Hepatocyte (in vitro differentiated cells): ENCODE data around the gene AP1AR. TPM values are rescaled to one million over a fixed set of nuclear protein-coding genes. Genes with fewer than 3 reads are reported as not detected.
"Not testable (repeated sequence)": the region's sequence is repeated elsewhere in the genome, so short reads cannot be mapped to it uniquely, and the experiment has no call there.

Experiments used
- DNase-seq: peaks from one replicate; pipeline ENCODE4 v3.0.0-alpha.2; 2016; ENCODE audit warnings: low spot score
- H2AFZ ChIP-seq: fragments of 200-600 bp; sonication (generic); 2 replicates; pipeline ENCODE4 v1.6.0; 2016; ENCODE audit warnings: antibody characterized with exemption, mild to moderate bottlenecking
- H3K27ac ChIP-seq: fragments of 200-600 bp; sonication (generic); 2 replicates; pipeline ENCODE4 v1.5.1; 2016; ENCODE audit warnings: mild to moderate bottlenecking
- H3K27me3 ChIP-seq: fragments of 200-600 bp; sonication (generic); 2 replicates; pipeline ENCODE4 v1.6.1; 2016
- H3K36me3 ChIP-seq: fragments of 200-600 bp; sonication (generic); replicated peaks from 2 replicates; pipeline ENCODE4 v1.5.1; 2016; ENCODE audit warnings: low read depth; ENCODE audit not compliant: insufficient read depth
- H3K4me1 ChIP-seq: fragments of 200-600 bp; sonication (generic); 2 replicates; pipeline ENCODE4 v1.5.1; 2016; ENCODE audit warnings: mild to moderate bottlenecking, moderate library complexity; ENCODE audit not compliant: insufficient read depth
- H3K4me2 ChIP-seq: fragments of 200-600 bp; sonication (generic); 2 replicates; pipeline ENCODE4 v1.6.0; 2016
- H3K4me3 ChIP-seq: fragments of 200-600 bp; sonication (generic); 2 replicates; pipeline ENCODE4 v1.5.1; 2016; ENCODE audit warnings: mild to moderate bottlenecking
- H3K79me2 ChIP-seq: fragments of 200-600 bp; sonication (generic); 2 replicates; pipeline ENCODE4 v1.6.0; 2017; ENCODE audit warnings: mild to moderate bottlenecking
- H3K9me2 ChIP-seq: fragments of 200-600 bp; sonication (generic); replicated peaks from 2 replicates; pipeline ENCODE4 v1.6.0; 2017; ENCODE audit warnings: mild to moderate bottlenecking; ENCODE audit not compliant: insufficient read depth
- H3K9me3 ChIP-seq: fragments of 200-600 bp; sonication (generic); 2 replicates; pipeline ENCODE4 v1.5.1; 2016; ENCODE audit warnings: low read depth, mild to moderate bottlenecking
- H4K20me1 ChIP-seq: fragments of 200-600 bp; sonication (generic); 2 replicates; pipeline ENCODE4 v1.6.0; 2016; ENCODE audit warnings: mild to moderate bottlenecking; ENCODE audit not compliant: insufficient read depth, poor library complexity, severe bottlenecking
- CTCF ChIP-seq: fragments of 200-600 bp; sonication (generic); IDR thresholded peaks from 2 replicates; pipeline ENCODE4 v1.5.1; 2016; ENCODE audit warnings: antibody characterized with exemption, mild to moderate bottlenecking; ENCODE audit not compliant: poor library complexity
- EZH2 ChIP-seq: fragments of 200-600 bp; sonication (generic); IDR thresholded peaks from 2 replicates; pipeline ENCODE4 v1.6.1; 2016; ENCODE audit warnings: antibody characterized with exemption, mild to moderate bottlenecking, borderline replicate concordance
- EZH2phosphoT487 ChIP-seq: fragments of 200-600 bp; sonication (generic); IDR thresholded peaks from one replicate; pipeline ENCODE4 v1.6.1; 2018; ENCODE audit warnings: antibody characterized with exemption, mild to moderate bottlenecking, low read depth, moderate library complexity; ENCODE audit not compliant: unreplicated experiment, severe bottlenecking
- WGBS: methylation state at CpG from one replicate; pipeline ENCODE4 v1.1.6; 2016; ENCODE audit warnings: low lambda C conversion rate; ENCODE audit errors: missing lambda C conversion rate; 5-methylcytosine and 5-hydroxymethylcytosine counted together
- polyA plus RNA-seq: library from polyadenylated mRNA; unstranded; fragments of >200 nt; fragmentation: Nextera tagmentation; extraction: Ambion mirVana; gene quantifications from 2 replicates; pipeline ENCODE4 v1.2.1, GENCODE V29; 2016
- total RNA-seq: library from RNA; depleted of rRNA; stranded (reverse); fragments of >200 nt; gene quantifications from 2 replicates; pipeline ENCODE4 v1.2.3, GENCODE V29; 2014

The AP1AR gene
- total and polyA plus RNA-seq, 2 experiments from 2014 or later = 22.6 to 48.1 TPM

GRCh38 chr4:112279025-112279881 lies 47.7 kb downstream of the AP1AR start:
- H3K9me3 ChIP-seq = no peaks in the 10 kb centered on the region
- H3K4me1 ChIP-seq = peaks cover 11% of the 10 kb centered on the region
- DNase-seq = no peak
- no peak overlapping the region for H3K4me2 ChIP-seq
- peaks cover 39% of the 10 kb centered on the region for H3K79me2 ChIP-seq
- H3K27ac ChIP-seq = no peak overlapping the region
- no peaks in the 10 kb centered on the region for H3K27me3 ChIP-seq
- no peaks in the 10 kb centered on the region for H3K36me3 ChIP-seq
- H4K20me1 ChIP-seq = no peaks in the 10 kb centered on the region
- whole genome bisulfite sequencing = 72% methylated on average over 10 of the region's 10 CpGs
- H3K9me2 ChIP-seq = no peaks in the 10 kb centered on the region
- H3K4me3 ChIP-seq = no peak overlapping the region
- no peak for TF ChIP-seq EZH2phosphoT487
- no peak for TF ChIP-seq CTCF
- no peak for TF ChIP-seq EZH2
- no peak overlapping the region for H2AFZ ChIP-seq

GRCh38 chr4:112279882-112280315 lies 48.3 kb downstream of the AP1AR start:
- H3K4me3 ChIP-seq = no peak overlapping the region
- no peaks in the 10 kb centered on the region for H3K9me2 ChIP-seq
- no peak overlapping the region for H3K27ac ChIP-seq
- H3K4me2 ChIP-seq = no peak overlapping the region
- no peaks in the 10 kb centered on the region for H3K27me3 ChIP-seq
- H3K79me2 ChIP-seq = peaks cover 41% of the 10 kb centered on the region
- H4K20me1 ChIP-seq = no peaks in the 10 kb centered on the region
- H3K4me1 ChIP-seq = peaks cover 11% of the 10 kb centered on the region
- H2AFZ ChIP-seq = no peak overlapping the region
- no peak for TF ChIP-seq EZH2
- TF ChIP-seq EZH2phosphoT487 = no peak
- TF ChIP-seq CTCF = no peak
- H3K36me3 ChIP-seq = no peaks in the 10 kb centered on the region
- no peak for DNase-seq
- WGBS = 90% methylated on average over 7 of the region's 7 CpGs
- no peaks in the 10 kb centered on the region for H3K9me3 ChIP-seq

GRCh38 chr4:112280386-112281056 lies 48.9 kb downstream of the AP1AR start:
- Histone ChIP-seq H3K79me2 (peaks cover 47% of the 10 kb centered on the region), H4K20me1 (no peaks in the 10 kb centered on the region), H3K27ac (no peak overlapping the region), H3K4me3 (no peak overlapping the region), H3K36me3 (no peaks in the 10 kb centered on the region), H3K27me3 (no peaks in the 10 kb centered on the region), H3K4me1 (peaks cover 11% of the 10 kb centered on the region), H2AFZ (no peak overlapping the region), H3K4me2 (no peak overlapping the region), H3K9me3 (no peaks in the 10 kb centered on the region), H3K9me2 (no peaks in the 10 kb centered on the region)
- TF ChIP-seq EZH2phosphoT487 (no peak), EZH2 (no peak), CTCF (no peak)
- 66% methylated on average over 5 of the region's 5 CpGs for WGBS
- DNase-seq = no peak

GRCh38 chr4:112281895-112282398 lies 50.4 kb downstream of the AP1AR start:
- not testable (repeated sequence) for H2AFZ ChIP-seq, H3K9me2 ChIP-seq, H3K4me3 ChIP-seq, H4K20me1 ChIP-seq, H3K27ac ChIP-seq, H3K9me3 ChIP-seq, H3K27me3 ChIP-seq, H3K4me2 ChIP-seq, DNase-seq, H3K36me3 ChIP-seq
- Histone ChIP-seq H3K4me1 (peaks cover 11% of the 10 kb centered on the region), H3K79me2 (peaks cover 44% of the 10 kb centered on the region)
- WGBS = 96% methylated on average over 2 of the region's 2 CpGs
